Measurements from ENCODE around the gene PIWIL4.

- TF ChIP-seq CTCF (IDR thresholded peaks at IDR 0.05) = no peak
- TF ChIP-seq POLR2A (IDR thresholded peaks at IDR 0.05) = no peak
These were observed 19.4 kb downstream of the PIWIL4 start for GRCh38 chr11:94586546-94586945.
